Esophagus squamous epithelium (tissue), 4 donors: ENCODE data around the gene FNIP1.
"Not testable (repeated sequence)": the region's sequence is repeated elsewhere in the genome, so short reads cannot be mapped to it uniquely, and the experiment has no call there.

Source experiments
- CTCF ChIP-seq, 6 experiments: fragments of 450-650 bp in 4 of 6; fragments of 200-600 bp in 2 of 6; sonication (generic) in 2 of 6; IDR thresholded peaks; one replicate each; pipeline ENCODE4 v1.5.1; 2016 to 2019; ENCODE audit warnings: antibody characterized with exemption in 6 of 6, mild to moderate bottlenecking in 4 of 6, moderate library complexity in 4 of 6
- POLR2A ChIP-seq, 4 donors: fragments of 450-650 bp; IDR thresholded peaks; one replicate each; pipeline ENCODE4 v1.6.1; 2017; ENCODE audit warnings: antibody characterized with exemption in 4 of 4, mild to moderate bottlenecking in 4 of 4, moderate library complexity in 3 of 4

- TF ChIP-seq CTCF, POLR2A (IDR thresholded peaks at IDR 0.05): not testable (repeated sequence)
Measured at GRCh38 chr5:131621164-131621563, 175.7 kb downstream of the FNIP1 start.
